GM19397 (cell line): ENCODE measurements around the gene IGFLR1.

Experiments used
- ATAC-seq: cut with Tn5 transposase; IDR thresholded peaks from one replicate; pipeline ENCODE4 v1.9.1; 2021; ENCODE audit warnings: mild to moderate bottlenecking, moderate library complexity; ENCODE audit not compliant: unreplicated experiment

IGFLR1 gene

DNA sequence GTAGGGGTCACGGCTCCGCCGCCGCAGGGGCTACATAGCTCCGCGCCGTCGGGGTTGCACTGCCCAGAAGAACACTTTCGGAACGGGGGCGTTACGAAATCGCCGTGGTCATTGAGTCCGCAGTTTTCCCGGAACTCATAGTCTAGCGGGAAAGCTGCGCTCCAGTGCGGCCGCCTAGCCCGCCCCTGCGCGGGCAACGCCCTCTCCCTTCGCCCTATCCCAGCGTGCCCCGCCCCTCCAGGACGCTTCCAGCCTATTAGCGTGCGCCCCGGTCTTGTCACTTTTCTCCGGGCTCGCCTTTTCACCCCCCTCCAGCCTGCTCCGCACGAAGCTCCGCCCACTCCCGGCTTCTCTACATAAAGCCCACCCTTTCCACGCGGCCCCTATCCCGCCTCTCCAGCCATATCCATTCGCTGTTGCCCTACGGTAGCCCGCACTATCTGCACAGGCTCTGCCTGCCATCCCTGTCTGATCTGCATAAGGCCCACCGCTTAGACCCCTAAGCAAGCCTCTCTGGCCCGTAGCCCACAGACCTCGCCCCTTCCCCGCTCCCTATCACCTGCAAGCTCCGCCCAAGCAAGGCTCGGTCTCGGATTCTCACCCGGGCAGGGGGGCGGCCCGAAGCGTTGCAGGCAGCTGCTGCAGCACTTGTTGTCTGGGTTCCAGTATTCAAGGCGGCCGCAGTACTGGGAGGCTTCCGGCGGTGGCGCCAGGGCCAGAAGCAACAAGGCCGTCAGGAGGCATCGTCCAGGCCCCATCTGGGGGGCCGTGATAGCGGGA, 1.6 kb downstream of the IGFLR1 start:
- peak; percentile 60 for ATAC-seq

DNA sequence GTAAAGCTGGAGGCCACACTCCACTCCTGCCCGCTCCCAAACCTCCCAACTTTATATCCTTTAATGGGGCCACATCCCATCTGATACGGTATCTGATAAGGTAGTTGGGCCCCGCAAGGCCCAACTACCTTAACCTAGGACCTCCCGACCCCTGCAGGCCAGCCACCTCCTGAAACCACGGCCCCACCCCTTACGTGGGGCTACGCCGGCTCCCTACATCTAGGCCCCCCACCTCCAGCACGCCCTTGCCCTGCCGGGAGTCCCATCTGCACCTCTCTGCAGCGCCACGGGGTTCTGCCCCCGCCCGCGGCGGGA, 2.2 kb downstream of the IGFLR1 start:
- ATAC-seq = peak; percentile 9

DNA sequence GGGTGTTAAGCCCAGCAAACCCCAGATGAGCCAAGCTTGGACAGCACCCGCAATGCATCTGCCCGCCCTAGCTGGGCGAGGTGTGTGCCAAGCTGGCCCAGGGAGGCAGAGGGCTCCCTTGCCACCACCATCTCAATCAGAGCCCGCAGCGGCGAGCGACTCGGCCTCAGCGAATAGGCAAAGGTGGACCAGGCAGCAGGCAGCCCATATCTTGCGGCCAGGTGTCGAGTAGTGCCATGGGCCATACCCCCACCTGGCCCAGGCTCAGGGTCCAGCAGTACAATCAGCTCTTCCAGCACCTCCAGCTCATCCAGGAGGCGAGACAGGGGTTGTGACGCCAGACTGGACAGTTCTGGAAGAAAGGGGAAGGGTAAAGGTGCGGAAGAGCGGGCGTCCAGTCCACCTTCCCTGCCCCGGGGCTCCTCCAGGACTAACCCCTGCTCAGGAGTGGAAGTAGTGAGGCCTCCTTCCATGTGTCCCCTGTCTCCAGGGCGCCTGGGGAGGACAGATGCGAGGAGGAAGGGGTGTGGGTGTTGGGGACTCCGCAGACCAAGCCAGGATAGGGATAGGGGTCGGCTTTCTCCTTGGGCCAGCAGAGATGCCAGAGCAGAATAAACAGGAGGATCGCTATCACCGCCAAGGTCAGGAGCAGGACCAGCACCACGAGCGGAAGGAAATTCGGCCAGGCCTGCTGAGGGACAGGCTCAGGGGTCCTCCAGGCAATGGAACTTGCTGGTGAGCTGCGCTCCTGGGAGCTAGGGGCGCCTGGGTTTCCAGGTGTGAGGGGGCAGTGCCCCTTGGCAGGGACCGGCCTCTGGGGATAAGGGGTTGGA, 2.8 kb downstream of the IGFLR1 start:
- ATAC-seq = no peak

DNA sequence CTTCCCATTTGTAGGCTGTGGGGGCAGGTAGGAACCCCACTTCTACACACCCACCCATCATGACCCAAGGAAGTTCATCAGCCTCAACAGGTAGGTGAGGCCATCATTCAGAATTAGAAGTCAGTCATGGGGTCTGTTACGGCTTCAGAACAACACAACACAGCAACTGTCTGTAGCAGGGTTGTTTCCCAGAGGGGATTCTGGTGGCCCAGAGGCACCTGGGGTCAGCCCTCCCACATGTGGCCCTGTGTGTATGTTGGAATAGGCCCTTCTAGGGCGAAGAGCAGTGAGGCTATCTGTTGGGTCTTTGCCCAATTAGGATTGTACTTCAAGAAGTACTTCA, 3.4 kb downstream of the IGFLR1 start:
- ATAC-seq = no peak

DNA sequence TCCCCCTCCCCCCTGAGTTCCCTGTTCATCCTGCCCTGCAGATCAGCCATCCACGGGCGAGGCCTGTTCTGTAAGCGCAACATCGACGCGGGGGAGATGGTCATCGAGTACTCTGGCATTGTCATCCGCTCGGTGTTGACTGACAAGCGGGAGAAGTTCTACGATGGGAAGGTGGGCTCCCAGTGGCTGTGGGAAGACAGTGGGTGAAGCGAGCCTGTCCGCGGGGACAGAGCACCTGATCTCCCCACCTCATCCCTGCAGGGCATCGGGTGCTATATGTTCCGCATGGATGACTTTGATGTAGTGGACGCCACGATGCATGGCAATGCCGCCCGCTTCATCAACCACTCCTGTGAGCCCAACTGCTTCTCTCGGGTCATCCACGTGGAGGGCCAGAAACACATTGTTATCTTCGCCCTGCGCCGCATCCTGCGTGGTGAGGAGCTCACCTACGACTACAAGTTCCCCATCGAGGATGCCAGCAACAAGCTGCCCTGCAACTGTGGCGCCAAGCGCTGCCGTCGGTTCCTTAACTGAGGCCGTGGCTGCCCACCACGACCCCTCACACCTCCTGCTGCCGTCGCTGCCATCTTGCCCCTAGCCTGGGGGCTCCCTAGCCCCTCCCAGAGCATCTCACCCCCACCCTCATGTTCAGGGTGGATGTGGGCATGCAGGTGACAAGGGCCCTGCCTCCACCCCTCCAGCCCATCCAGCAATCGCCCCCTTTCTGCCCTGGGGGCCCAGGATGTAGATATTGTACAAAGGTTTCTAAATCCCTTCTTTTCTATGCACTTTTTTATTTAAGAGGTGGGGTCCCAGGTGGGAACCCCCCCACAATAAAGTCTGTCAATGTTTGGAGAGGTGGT, 4.0 kb downstream of the IGFLR1 start:
- ATAC-seq = no peak

DNA sequence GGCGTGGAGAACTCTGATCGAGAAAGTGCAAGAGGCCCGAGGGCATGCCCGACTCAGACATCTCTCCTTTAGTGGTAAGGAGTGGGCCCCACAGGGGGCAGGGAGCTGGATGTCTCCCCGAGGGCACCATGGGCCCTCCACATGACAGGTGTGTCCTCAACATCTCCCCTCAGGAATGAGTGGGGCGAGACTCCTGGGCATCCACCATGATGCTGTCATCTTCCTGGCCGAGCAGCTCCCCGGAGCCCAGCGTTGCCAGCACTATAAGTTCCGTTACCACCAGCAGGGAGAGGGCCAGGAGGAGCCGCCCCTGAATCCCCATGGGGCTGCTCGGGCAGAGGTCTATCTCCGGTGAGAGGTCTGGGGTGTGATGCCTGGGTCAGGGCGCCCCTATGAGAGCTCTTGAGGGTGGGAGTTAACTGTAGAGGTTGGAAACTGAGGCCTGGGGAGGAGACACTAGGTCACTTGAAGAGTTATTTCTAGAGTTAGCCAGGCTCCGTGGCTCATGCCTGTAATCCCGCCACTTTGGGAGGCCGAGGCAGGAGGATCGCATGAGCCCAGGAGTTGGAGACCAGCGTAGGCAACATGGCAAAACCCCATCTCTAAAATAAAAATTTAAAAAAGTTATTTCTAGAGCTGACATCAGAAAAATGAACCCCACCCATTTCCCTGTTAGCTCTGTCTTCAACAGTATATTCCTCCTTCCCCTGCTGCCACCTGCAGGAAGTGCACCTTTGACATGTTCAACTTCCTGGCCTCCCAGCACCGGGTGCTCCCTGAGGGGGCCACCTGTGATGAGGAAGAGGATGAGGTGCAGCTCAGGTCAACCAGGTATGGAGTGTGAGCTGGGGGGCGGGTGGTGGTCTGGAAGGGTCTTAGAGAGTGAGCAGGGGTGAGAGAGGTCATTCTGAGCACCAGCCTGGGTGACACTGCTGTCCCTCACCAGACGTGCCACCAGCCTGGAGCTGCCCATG, 5.1 kb downstream of the IGFLR1 start:
- ATAC-seq = no peak

DNA sequence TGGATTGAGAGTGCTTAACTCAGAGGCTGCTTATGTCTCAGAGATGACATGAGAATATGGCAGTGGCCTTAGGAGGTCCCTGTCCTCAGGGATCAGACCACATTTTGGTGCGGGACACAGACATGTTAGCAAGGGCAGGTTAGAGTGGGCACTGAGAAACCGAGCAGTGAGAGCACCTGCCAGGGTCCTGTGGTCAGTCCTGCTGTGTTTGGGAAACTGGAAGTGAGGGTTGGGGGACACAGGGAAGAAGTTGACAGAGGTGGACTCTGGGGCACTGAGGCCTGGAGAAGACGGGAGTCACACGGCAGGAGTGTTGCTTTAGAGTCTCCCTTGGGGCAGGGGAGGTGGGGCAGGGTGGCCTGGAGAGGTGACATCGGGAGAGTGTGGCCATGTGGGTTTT, 7.4 kb downstream of the IGFLR1 start:
- no peak for ATAC-seq

DNA sequence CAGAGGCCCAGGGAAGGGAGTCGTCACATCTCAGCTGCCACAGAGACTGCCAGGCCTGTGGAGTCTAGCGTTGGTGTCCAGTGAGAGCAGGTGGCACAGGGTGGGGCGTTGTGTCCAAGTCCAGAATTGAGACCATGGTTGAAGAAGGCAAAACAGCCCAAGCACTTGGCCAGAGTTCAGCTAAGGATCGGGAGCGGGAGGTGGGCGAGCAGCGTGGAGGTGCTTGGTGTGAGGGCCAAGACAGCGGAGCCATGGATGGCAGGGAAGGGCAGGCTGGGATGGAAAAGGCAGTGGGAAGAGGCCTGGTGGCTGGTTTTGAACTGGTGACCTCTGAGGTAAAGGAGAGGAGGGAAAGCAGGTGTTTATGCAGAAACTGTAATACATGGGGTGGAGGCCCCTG, 8.0 kb downstream of the IGFLR1 start:
- no peak for ATAC-seq

DNA sequence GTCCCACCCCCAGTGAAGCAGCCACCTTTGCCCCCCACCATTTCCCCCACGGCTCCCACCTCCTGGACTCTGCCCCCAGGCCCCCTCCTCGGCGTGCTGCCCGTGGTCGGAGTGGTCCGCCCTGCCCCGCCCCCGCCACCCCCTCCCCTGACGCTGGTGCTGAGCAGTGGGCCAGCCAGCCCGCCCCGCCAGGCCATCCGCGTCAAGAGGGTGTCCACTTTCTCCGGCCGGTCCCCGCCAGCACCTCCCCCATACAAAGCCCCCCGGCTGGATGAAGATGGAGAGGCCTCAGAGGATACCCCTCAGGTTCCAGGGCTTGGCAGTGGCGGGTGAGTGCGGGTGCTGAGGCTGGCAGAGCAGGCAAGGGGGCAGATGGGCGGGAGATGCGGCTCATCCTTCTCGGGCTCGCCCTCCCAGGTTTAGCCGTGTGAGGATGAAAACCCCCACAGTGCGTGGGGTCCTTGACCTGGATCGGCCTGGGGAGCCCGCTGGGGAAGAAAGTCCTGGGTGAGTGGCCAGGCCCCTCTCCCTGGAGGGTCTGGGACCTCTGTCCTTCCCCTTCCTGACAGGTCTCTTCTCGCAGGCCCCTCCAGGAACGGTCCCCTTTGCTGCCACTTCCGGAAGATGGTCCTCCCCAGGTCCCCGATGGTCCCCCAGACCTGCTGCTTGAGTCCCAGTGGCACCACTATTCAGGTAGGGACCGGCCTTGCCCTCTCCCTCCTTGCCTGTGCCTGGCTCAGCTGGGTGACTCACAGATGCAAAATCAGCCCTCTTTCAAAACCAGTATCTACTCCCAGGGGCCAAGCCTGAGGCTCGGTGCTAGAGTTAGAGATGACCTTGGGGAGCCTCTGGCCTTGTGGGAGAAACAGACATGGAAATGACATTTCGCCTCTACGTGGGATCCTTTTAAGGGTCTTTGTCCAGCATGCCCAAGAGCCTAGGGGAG, 8.8 kb downstream of the IGFLR1 start:
- ATAC-seq = no peak

DNA sequence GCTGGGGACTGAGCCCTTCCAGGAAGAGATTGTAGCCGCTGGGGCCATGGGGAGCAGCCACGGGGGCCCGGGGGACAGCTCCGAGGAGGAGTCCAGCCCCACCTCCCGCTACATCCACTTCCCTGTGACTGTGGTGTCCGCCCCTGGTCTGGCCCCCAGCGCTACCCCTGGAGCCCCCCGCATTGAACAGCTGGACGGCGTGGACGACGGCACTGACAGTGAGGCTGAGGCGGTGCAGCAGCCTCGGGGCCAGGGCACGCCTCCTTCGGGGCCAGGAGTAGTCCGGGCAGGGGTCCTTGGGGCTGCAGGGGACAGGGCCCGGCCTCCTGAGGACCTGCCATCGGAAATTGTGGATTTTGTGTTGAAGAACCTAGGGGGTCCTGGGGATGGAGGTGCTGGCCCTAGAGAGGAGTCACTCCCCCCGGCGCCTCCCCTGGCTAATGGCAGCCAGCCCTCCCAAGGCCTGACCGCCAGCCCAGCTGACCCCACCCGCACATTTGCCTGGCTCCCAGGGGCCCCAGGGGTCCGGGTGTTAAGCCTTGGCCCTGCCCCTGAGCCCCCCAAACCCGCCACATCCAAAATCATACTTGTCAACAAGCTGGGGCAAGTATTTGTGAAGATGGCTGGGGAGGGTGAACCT, 9.6 kb downstream of the IGFLR1 start:
- no peak for ATAC-seq

DNA sequence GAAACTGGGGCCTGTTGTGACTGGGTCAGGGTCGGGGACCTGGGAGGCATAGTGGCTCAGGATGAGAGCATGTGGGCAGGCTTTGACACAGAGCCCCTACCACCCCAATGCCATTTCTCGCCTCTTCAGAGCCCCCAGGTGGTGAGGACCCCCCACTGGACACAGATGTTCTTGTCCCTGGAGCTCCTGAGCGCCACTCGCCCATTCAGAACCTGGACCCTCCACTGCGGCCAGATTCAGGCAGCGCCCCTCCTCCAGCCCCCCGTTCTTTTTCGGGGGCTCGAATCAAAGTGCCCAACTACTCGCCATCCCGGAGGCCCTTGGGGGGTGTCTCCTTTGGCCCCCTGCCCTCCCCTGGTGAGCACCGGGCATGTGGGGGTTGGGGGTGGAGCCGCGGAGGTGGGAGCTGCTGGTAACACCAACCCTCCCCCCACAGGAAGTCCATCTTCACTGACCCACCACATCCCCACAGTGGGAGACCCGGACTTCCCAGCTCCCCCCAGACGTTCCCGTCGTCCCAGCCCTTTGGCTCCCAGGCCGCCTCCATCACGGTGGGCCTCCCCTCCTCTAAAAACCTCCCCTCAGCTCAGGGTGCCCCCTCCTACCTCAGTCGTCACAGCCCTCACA, 10.4 kb downstream of the IGFLR1 start:
- no peak for ATAC-seq

DNA sequence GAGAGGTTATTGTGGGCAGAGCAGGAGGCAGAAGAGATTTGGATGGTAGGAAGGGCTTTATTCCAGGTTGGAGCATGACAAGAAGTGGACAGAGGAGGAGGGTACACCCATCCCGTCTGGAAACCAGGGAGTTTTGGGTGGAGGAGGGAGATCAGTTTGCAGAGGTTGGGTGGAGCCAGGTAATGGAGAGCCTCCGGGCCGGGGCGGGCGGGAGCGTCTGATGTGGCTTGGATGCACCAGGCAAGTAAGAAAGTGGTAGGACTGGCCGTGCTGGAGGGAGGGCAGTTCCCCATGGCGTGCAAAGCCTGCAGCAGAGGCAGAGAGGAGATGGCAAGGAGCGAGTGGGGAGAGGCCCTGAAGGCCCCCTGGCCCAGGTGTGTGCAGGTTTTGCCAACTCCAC, 10.9 kb downstream of the IGFLR1 start:
- no peak for ATAC-seq

DNA sequence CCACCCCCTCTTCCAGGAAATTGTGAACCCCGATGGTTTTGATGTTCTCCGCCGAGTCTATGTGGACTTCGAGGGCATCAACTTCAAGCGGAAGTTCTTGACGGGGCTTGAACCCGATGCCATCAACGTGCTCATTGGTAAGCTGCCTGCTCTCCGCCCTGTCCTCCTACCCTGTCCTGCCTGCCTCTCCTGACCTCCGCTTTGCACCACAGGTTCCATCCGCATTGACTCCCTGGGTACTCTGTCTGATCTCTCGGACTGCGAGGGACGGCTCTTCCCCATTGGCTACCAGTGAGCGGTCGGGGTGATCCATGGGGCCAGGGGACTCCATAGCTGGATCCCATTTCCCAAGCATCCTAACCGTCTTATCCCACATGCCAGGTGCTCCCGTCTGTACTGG, 11.9 kb downstream of the IGFLR1 start:
- no peak for ATAC-seq

DNA sequence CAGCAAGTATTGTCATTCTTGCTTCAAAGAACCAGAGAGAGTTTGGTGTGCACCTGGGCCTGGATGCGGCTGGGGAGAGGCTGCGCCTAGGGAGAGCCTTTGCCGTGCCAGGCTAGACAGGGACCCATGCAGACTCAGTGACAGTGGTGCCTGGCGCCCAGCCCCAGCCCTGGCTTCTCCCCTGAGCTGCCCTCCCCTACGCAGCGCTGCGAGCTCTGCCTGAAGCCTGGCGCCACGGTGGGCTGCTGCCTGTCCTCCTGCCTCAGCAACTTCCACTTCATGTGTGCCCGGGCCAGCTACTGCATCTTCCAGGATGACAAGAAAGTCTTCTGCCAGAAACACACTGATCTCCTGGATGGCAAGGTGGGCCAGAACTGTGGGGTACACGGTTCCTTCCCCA, 12.5 kb downstream of the IGFLR1 start:
- no peak for ATAC-seq

DNA sequence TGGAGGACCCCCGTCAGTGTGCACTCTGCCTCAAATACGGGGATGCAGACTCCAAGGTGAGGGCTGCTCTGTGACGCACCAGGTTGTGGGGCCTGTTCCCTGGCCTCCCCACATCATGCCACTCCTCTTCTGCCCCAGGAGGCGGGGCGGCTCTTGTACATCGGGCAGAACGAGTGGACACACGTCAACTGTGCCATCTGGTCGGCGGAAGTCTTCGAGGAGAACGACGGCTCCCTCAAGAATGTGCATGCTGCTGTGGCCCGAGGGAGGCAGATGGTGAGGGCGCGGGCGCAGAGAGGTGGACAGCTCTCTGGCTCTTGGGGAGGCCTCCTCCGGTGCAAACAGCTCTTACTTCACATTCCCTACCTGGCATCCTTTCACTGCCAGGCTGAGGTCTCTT, 13.2 kb downstream of the IGFLR1 start:
- ATAC-seq = no peak

DNA sequence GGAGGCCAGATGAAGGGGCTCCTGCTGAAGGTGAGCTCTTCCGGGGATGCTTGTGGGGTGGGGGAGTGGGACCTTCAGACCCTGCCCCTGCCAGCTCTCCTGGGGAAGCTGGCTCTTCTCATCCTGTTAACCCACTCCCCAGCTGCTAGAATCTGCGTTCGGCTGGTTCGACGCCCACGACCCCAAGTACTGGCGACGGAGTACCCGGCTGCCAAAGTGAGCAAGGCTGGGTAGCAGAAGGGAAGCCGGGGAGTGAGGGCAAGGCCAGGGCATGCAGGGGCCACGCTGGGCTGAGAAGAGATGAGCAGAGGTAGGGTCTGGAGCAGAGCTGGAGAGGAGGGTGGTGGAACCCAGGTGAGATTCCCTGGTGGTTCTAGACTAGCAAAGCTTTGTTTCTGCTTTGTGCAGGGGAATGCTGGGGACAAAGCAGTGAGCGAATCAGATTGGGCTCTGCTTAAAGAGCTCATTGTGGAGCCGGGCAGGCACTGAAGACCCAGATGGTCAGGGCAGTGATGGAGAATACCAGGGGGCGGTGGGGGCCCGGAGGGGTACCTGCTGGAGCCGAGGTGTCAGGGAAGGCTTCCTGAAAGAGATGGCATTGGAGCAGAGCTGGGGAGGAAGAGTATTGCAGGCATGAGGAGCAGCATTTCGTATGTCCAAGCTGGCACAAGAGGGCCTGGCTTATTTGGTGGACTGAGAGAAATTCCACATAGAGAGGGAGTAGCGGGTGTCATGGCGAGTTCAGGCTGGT, 14.1 kb downstream of the IGFLR1 start:
- ATAC-seq = no peak

DNA sequence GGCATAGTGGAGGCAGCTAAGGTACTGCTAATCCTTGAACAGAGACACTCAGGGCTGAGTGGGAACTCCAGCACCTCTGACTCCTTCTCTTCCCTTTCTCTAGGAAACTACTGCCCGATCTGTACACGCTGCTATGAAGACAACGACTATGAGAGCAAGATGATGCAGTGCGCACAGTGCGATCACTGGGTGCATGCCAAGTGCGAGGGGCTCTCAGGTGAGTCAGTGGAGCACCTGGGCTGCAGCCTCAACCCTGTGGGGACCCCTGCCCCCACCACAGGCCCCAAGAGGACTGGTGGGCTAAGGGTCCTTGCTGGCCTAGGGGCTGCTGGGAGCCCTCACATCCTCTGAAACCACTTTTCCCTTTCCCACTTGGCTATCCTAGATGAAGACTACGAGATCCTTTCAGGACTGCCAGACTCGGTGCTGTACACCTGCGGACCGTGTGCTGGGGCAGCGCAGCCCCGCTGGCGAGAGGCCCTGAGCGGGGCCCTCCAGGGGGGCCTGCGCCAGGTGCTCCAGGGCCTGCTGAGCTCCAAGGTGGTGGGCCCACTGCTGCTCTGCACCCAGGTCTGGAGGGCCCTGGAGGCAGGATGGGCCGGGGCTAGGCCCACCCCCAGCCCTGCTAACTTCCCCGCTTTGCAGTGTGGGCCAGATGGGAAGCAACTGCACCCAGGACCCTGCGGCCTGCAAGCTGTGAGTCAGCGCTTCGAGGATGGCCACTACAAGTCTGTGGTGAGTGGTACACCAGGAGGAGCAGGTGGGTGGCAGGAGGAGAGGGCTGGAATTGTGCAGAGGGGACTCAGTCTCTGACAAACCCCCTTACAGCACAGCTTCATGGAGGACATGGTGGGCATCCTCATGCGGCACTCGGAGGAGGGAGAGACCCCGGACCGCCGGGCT, 14.9 kb downstream of the IGFLR1 start:
- no peak for ATAC-seq
